Endothelial cell of umbilical vein (primary cell): ENCODE data around the gene PDCD1LG2. TPM values are rescaled to one million over a fixed set of nuclear protein-coding genes. Genes with fewer than 3 reads are reported as not detected.

Experiments
- BruUV-seq: library from RNA; stranded (reverse); fragments of 400-500 nt; replicated peaks from 2 replicates; lab custom pipeline; 2021; lab: Mats Ljungman, UMichigan
- CTCF ChIA-PET: fragments of 300-600, 350-600 bp; sonication (Branson Sonifier 250); formaldehyde crosslinking; loops from one replicate; lab custom pipeline; 2021; ENCODE audit warnings: antibody characterized with exemption, inconsistent platforms; lab: Charles Lee
- POLR2A ChIA-PET: fragments of 300-600, 350-600 bp; sonication (Branson Sonifier 250); formaldehyde crosslinking; loops from one replicate; lab custom pipeline; 2021; ENCODE audit warnings: antibody characterized with exemption, inconsistent platforms; lab: Charles Lee
- DNase-seq: peaks from one replicate; pipeline ENCODE4 v3.0.0-alpha.2; 2011; ENCODE audit warnings: low read depth, low spot score
- FAIRE-seq: peaks from 2 replicates; lab custom pipeline; 2011; peaks lifted over from hg19 to GRCh38; lab: Jason Lieb, UNC
- H2AFZ ChIP-seq: 2 replicates; pipeline ENCODE4 v1.6.0; 2012; ENCODE audit warnings: low read depth, low read length, control low read depth, inconsistent platforms
- H3K27ac ChIP-seq: 2 replicates; pipeline ENCODE4 v1.5.1; 2011; ENCODE audit warnings: low read depth, mild to moderate bottlenecking, control low read depth, low read length, moderate library complexity; ENCODE audit not compliant: insufficient read depth
- H3K27me3 ChIP-seq, 2 experiments: 2 replicates each; pipeline versions ENCODE4 v1.6.0 to v1.6.1; 2011; ENCODE audit warnings: low read length in 2 of 2, mixed read lengths in 1 of 2; ENCODE audit not compliant: control insufficient read depth in 2 of 2, insufficient read depth in 2 of 2
- H3K36me3 ChIP-seq, 2 experiments: 2 replicates in 1 of 2; 3 replicates in 1 of 2; pipeline ENCODE4 v1.5.1; 2011; ENCODE audit warnings: low read length in 2 of 2, mild to moderate bottlenecking in 1 of 2, moderate library complexity in 1 of 2; ENCODE audit not compliant: control insufficient read depth in 2 of 2, insufficient read depth in 2 of 2; ENCODE audit errors: extremely low read depth in 1 of 2
- H3K4me1 ChIP-seq: 3 replicates; pipeline ENCODE4 v1.5.1; 2011; ENCODE audit warnings: mild to moderate bottlenecking, low read length; ENCODE audit not compliant: control insufficient read depth, insufficient read depth; ENCODE audit errors: extremely low read depth
- H3K4me2 ChIP-seq: 2 replicates; pipeline ENCODE4 v1.6.1; 2011; ENCODE audit warnings: low read length, control low read depth, mixed read lengths; ENCODE audit not compliant: insufficient read depth
- H3K4me3 ChIP-seq, 3 experiments: fragments of 200-600 bp in 1 of 3; sonication (generic), shearing (Covaris generic) in 1 of 3; replicated peaks in 1 of 3; 2 replicates each; pipeline ENCODE4 v1.5.1; 2011 to 2016; ENCODE audit warnings: control low read depth in 3 of 3, low read length in 3 of 3, mild to moderate bottlenecking in 2 of 3, inconsistent platforms in 1 of 3, low read depth in 1 of 3, moderate library complexity in 1 of 3; ENCODE audit not compliant: insufficient read depth in 1 of 3
- H3K79me2 ChIP-seq: 2 replicates; pipeline ENCODE4 v1.6.0; 2012; ENCODE audit warnings: low read length, inconsistent platforms; ENCODE audit not compliant: control insufficient read depth, insufficient read depth
- H3K9ac ChIP-seq: replicated peaks from 2 replicates; pipeline ENCODE3; 2011; ENCODE audit warnings: low read length, control low read depth; ENCODE audit not compliant: insufficient read depth; ENCODE audit errors: extremely low read depth
- H3K9me1 ChIP-seq: replicated peaks from 3 replicates; pipeline ENCODE4 v1.6.0; 2011; ENCODE audit warnings: mild to moderate bottlenecking, low read length; ENCODE audit not compliant: control insufficient read depth, insufficient read depth; ENCODE audit errors: extremely low read depth
- H3K9me3 ChIP-seq: replicated peaks from 2 replicates; pipeline ENCODE4 v1.5.1; 2012; ENCODE audit warnings: low read length, inconsistent platforms; ENCODE audit not compliant: control insufficient read depth, insufficient read depth
- H4K20me1 ChIP-seq: replicated peaks from 2 replicates; pipeline ENCODE3; 2011; ENCODE audit warnings: mild to moderate bottlenecking, low read length; ENCODE audit not compliant: control insufficient read depth, insufficient read depth; ENCODE audit errors: extremely low read depth
- EZH2 ChIP-seq: IDR thresholded peaks from 2 replicates; pipeline ENCODE4 v1.6.1; 2012; ENCODE audit warnings: borderline replicate concordance, low read depth, mild to moderate bottlenecking, moderate library complexity, low read length, inconsistent platforms; ENCODE audit not compliant: severe bottlenecking
- FOS ChIP-seq: IDR thresholded peaks from 2 replicates; pipeline ENCODE4 v1.6.1; 2011; ENCODE audit warnings: mild to moderate bottlenecking, low read length, moderate library complexity, borderline replicate concordance; ENCODE audit not compliant: insufficient read depth
- GATA2 ChIP-seq: IDR thresholded peaks from 2 replicates; pipeline ENCODE4 v1.7.0; 2011; ENCODE audit warnings: low read depth, mild to moderate bottlenecking, moderate library complexity, mixed read lengths, low read length; ENCODE audit not compliant: insufficient read length, insufficient read depth
- JUN ChIP-seq: IDR thresholded peaks from 2 replicates; pipeline ENCODE4 v1.6.1; 2011; ENCODE audit warnings: borderline replicate concordance, low read depth; ENCODE audit not compliant: insufficient read length, insufficient read depth
- MYC ChIP-seq: IDR thresholded peaks from one replicate; pipeline ENCODE4 v1.6.1; 2011; ENCODE audit warnings: mild to moderate bottlenecking, low read depth, low read length
- POLR2A ChIP-seq: IDR thresholded peaks from 2 replicates; pipeline ENCODE4 v1.6.1; 2012; ENCODE audit warnings: low read depth, mild to moderate bottlenecking, control low read depth, low read length
- POLR2AphosphoS5 ChIP-seq: IDR thresholded peaks from 2 replicates; pipeline ENCODE4 v1.6.1; 2012; ENCODE audit warnings: low read depth, mild to moderate bottlenecking, control low read depth, low read length, moderate library complexity; ENCODE audit not compliant: insufficient read depth
- dilution Hi-C: fragments of 300-500 bp; cut with MboI; formaldehyde crosslinking; loops from one replicate; pipeline ENCODE4 v1.15.0; 2019; ENCODE audit warnings: low sequenced_read_pairs; ENCODE audit not compliant: extremely low pct_ligation_motif_present
- intact Hi-C: fragments of 100-400 bp; cut with micrococcal nuclease; formaldehyde crosslinking; loops from one replicate; pipeline ENCODE4 v1.10.0; 2022
- polyA plus RNA-seq, 4 experiments: library from polyadenylated mRNA; depleted of rRNA in 3 of 4; stranded (reverse) in 3 of 4; unstranded in 1 of 4; fragments of >200 nt; gene quantifications; 2 replicates each; pipeline versions ENCODE4 v1.2.1 to v1.2.3, GENCODE V29; 2011 to 2012; ENCODE audit warnings: missing spikeins in 1 of 4
- total RNA-seq: library from RNA; stranded (reverse); gene quantifications from 2 replicates; pipeline ENCODE4 v1.2.3, GENCODE V29; 2021
- TF ChIP-seq, protein P1 (sequence below), 2 donors: IDR thresholded peaks; 1 replicate in 1 of 2; 2 replicates in 1 of 2; pipeline ENCODE4 v1.5.1; 2011; ENCODE audit warnings: low read length in 2 of 2, mild to moderate bottlenecking in 2 of 2, moderate library complexity in 2 of 2, control low read depth in 1 of 2, inconsistent platforms in 1 of 2, low read depth in 1 of 2; ENCODE audit not compliant: insufficient read depth in 1 of 2; ENCODE audit errors: extremely low read depth in 1 of 2
- TF ChIP-seq, protein P2 (sequence below): IDR thresholded peaks from 2 replicates; pipeline ENCODE4 v1.6.1; 2011; ENCODE audit not compliant: insufficient read depth, insufficient read length

The PDCD1LG2 gene
- total and polyA plus RNA-seq, 2 donors (not counting 3 experiments of a cell fraction or from before 2014, with no cell fraction given): 7.9 to 9.5 TPM

DNA sequence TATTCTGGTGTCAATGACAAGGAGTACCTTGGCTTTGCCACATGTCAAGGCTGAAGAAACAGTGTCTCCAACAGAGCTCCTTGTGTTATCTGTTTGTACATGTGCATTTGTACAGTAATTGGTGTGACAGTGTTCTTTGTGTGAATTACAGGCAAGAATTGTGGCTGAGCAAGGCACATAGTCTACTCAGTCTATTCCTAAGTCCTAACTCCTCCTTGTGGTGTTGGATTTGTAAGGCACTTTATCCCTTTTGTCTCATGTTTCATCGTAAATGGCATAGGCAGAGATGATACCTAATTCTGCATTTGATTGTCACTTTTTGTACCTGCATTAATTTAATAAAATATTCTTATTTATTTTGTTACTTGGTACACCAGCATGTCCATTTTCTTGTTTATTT, 40.2 kb upstream of the PDCD1LG2 start:
- Histone ChIP-seq H3K9ac (no peak overlapping the region), H3K4me3 (no peak overlapping the region), H3K9me3 (no peaks in the 10 kb centered on the region), H3K4me2 (no peak overlapping the region), H3K27me3 (no peaks in the 10 kb centered on the region), H3K79me2 (no peaks in the 10 kb centered on the region), H4K20me1 (no peaks in the 10 kb centered on the region), H2AFZ (no peak overlapping the region), H3K4me1 (no peaks in the 10 kb centered on the region), H3K9me1 (no peaks in the 10 kb centered on the region), H3K36me3 (peaks cover 11 to 39% of the 10 kb centered on the region in 2 experiments), H3K27ac (no peak overlapping the region)
- POLR2A ChIA-PET: no interaction called here
- no peak for DNase-seq
- CTCF ChIA-PET: interaction anchor here (1.1 to 1.9 kb wide), 2 partner anchors 15 to 284 kb away, joined by 3 to 8 read pairs; no protein-coding TSS in a partner anchor
- FAIRE-seq: no peak
- TF ChIP-seq GATA2: no peak
- TF ChIP-seq, protein P1, sequence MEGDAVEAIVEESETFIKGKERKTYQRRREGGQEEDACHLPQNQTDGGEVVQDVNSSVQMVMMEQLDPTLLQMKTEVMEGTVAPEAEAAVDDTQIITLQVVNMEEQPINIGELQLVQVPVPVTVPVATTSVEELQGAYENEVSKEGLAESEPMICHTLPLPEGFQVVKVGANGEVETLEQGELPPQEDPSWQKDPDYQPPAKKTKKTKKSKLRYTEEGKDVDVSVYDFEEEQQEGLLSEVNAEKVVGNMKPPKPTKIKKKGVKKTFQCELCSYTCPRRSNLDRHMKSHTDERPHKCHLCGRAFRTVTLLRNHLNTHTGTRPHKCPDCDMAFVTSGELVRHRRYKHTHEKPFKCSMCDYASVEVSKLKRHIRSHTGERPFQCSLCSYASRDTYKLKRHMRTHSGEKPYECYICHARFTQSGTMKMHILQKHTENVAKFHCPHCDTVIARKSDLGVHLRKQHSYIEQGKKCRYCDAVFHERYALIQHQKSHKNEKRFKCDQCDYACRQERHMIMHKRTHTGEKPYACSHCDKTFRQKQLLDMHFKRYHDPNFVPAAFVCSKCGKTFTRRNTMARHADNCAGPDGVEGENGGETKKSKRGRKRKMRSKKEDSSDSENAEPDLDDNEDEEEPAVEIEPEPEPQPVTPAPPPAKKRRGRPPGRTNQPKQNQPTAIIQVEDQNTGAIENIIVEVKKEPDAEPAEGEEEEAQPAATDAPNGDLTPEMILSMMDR (IDR thresholded peaks at IDR 0.05; ENCODE audit: extremely low read depth in 1 of 2, insufficient read depth in 1 of 2, low read depth in 1 of 2, low read length in 2 of 2): no peak
- TF ChIP-seq POLR2A: no peak
- TF ChIP-seq FOS: no peak
- no peak for TF ChIP-seq MYC
- no peak for TF ChIP-seq EZH2
- no peak for TF ChIP-seq JUN
- TF ChIP-seq, protein P2, sequence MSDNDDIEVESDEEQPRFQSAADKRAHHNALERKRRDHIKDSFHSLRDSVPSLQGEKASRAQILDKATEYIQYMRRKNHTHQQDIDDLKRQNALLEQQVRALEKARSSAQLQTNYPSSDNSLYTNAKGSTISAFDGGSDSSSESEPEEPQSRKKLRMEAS: no peak
- TF ChIP-seq POLR2AphosphoS5: no peak
- intact Hi-C loops: no loop called here
- no TSS peak for BruUV-seq
- dilution Hi-C loops: no loop called here
